C1 segment of cervical spinal cord (tissue), 14 donors: Measurements from ENCODE around the gene GNA12.
"Not testable (repeated sequence)": the region's sequence is repeated elsewhere in the genome, so short reads cannot be mapped to it uniquely, and the experiment has no call there.

Experiments
- DNase-seq, 14 donors: peaks; one replicate each; lab custom pipeline; 2025; lab: John Stamatoyannopoulos, UW

The GNA12 gene

GRCh38 chr7:2754912-2755311, 89.2 kb downstream of the GNA12 start:
- no peak for DNase-seq

GRCh38 chr7:2754086-2754485, 90.0 kb downstream of the GNA12 start:
- DNase-seq = no peak

- no peak for DNase-seq
Measured at GRCh38 chr7:2753148-2753547, 91.0 kb downstream of the GNA12 start.

DNA sequence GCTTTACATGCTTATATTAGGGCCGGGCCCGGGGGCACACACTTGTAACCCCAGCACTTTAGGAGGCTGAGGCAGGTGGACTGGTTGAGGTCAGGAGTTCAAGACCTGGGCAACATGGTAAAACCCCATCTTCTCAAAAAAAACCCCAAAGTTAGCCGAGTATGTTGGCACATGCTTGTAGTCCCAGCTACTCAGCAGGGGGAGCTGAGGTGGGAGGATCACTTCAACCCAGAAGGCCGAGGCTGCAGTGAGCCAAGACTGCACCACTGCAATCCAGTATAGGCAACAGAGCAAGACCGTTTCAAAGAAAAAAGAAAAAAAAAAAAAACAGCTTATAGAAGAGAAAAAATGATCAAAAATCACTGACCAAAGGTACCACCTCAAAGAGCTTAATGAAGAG, 93.0 kb downstream of the GNA12 start:
- DNase-seq = no peak

- no peak for DNase-seq
Measured at GRCh38 chr7:2750004-2750407, 94.1 kb downstream of the GNA12 start.

- not testable (repeated sequence) for DNase-seq
Measured at GRCh38 chr7:2748684-2749083, 95.4 kb downstream of the GNA12 start.

DNA sequence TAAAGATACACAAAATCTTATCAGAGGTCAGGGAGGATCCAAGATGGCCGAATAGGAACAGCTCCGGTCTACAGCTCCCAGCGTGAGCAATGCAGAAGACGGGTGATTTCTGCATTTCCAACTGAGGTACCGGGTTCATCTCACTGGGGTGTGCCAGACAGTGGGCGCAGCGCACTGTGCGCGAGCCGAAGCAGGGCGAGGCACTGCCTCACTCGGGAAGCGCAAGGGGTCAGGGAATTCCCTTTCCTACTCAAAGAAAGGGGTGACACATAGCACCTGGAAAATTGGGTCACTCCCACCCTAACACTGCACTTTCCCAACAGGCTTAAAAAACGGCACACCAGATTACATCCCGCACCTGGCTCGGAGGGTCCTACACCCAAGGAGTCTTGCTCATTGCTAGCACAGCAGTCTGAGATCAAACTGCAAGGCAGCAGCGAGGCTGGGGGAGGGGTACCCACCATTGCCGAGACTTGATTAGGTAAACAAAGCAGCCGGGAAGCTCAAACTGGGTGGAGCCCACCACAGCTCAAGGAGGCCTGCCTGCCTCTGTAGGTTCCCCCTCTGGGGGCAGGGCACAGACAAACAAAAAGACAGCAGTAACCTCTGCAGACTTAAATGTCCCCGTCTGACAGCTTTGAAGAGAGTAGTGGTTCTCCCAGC, 100.5 kb downstream of the GNA12 start:
- not testable (repeated sequence) for DNase-seq

GRCh38 chr7:2738766-2739549, 105.2 kb downstream of the GNA12 start:
- no peak for DNase-seq

- DNase-seq = peak in 2 of 14 donors; percentile 24 to 87
Measured at GRCh38 chr7:2737771-2738540, 106.2 kb downstream of the GNA12 start.

- not testable (repeated sequence) for DNase-seq
Measured at GRCh38 chr7:2737005-2737743, 106.9 kb downstream of the GNA12 start.

DNA sequence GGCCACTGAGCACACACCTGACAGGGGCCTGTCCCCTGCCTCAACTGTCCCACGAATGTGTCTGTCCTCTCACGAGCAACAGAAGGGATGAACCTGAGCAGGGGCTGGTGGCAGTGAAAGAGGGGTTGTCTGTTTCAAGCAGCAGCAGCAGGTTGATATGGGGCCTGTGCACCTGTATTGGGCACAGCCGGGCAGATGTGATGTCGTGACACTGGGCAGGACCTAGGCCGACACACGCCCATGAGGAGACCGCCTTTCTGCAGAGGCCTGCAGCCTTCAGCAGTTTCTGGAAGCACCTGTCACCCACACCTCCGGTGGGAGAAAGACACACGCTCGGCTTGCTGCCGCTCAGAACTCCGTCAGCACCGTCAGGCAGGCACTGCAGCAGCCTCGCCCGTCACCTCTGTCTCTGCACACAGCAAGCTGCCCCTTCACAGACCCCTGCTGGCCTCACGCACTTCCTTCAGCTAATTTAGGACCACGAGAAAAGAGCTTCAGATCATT, 107.6 kb downstream of the GNA12 start:
- no peak for DNase-seq

DNA sequence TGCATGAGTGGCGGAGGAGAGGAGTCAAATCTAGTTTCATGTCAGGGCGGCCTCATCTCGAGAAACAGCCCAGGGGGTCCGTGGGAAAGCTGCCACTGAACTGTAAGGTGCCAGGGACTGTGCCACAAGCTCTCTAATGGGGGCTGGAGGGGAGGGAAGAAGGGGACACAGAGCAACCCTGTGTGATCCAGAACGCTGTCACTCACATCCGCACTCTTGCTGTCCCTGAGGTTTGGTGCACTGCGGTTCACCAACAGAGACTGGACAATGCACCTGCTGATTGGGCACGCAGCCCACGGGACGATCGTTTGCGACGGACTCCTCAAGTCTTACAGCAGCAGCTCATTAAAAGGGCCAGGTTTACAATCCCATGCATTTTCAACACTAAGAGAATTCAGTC, 108.4 kb downstream of the GNA12 start:
- DNase-seq = no peak

DNA sequence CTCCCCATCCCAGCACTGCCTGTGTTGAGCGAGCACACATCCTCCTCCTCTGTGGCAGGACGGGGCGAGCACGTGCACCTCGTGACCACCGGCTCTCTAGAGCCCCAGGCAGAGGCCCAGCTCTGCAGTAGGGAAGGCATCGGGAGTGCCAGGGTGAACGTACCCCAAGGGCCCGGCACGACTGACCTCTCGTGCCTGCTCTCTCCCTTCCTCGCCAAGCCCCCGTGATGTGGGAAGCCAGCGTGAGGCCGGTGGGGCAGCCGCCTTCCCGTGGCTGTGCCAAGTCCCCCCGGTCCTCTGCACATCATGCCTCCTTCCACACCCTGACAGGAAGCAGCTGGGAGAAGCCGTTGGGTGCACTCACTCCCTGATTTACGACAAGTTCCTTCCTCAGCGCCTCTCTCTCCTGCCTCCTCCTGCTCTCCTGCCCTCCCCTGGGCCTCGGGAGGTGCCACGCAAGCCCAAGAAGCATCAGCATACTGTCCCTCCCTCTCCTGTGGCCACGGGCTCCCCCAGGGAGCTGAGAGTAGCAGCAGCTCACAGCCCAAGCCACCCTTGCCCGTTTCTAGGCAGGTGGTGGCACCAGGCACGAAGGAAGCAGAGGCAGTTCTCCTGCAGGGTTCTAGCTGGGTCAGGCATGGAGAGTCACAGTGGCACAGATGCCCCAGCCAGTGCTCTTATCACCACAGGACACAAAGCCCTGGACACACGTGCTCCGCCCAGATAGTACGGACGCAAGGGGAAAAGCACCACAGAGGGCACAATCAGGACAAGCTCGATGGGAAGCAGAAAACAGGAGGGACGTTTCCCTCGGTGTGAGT, 109.1 kb downstream of the GNA12 start:
- peak in 7 of 14 donors; percentile 10 to 77 (median 48) for DNase-seq

- DNase-seq = no peak
Measured at GRCh38 chr7:2734084-2734686, 109.9 kb downstream of the GNA12 start.

GRCh38 chr7:2732959-2733584, 111.0 kb downstream of the GNA12 start:
- peak in 9 of 14 donors; percentile 14 to 91 (median 38) for DNase-seq

GRCh38 chr7:2732388-2732787, 111.7 kb downstream of the GNA12 start:
- DNase-seq = no peak

DNA sequence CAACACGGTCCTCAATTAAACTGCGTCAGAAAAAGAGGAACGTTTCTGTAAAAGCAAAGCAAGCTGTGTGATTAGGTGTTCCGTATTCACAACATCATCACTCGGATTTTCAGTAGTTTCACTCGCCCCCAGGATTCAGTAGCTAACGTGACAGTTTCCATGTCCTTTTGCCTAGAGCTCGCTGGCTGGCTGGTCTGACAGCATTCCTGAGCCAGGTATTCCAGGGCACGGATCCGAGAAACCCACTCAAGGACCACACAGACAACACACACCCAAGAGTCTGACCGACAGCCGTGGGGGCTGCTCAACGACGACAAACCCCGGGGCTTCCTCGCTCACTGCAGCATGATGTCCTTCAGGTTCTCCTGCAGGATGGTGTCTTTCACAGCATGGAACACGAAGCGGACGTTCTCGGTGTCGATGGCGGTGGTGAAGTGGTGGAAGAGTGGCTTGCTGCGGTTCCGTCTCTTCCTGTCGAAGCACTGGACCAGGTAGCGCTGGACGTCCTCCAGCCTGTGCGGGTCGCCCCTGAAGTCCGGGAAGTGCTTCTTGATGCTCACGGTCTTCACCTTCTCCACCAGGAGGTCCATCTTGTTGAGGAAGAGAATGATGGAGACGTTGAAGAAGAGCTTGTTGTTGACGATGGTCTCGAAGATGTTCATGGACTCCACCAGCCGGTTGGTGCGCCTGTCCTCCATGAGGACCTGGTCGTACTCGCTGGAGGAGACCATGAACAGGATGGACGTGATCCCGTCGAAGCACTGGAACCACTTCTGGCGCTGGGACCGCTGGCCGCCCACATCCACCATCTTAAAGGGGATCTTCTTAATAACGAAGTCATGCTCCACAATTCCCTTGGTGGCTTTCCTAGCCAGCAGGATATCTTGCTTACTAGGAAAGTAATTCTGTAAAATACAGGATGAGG, 113.0 kb downstream of the GNA12 start:
- DNase-seq = no peak

GRCh38 chr7:2729893-2730716, 114.0 kb downstream of the GNA12 start:
- DNase-seq = peak in 11 of 14 donors; percentile 6 to 86 (median 59)
